Raji (cell line): ENCODE measurements around the gene SPACA7.

Experiments
- POLR2A ChIP-seq: IDR thresholded peaks from 2 replicates; pipeline ENCODE4 v1.6.1; 2011; ENCODE audit warnings: low read depth, low read length, control low read depth; ENCODE audit not compliant: insufficient read depth

SPACA7 gene

GRCh38 chr13:112345826-112346172 lies 30.4 kb upstream of the SPACA7 start:
- no peak for TF ChIP-seq POLR2A

GRCh38 chr13:112346173-112346898 lies 29.8 kb upstream of the SPACA7 start:
- no peak for TF ChIP-seq POLR2A

DNA sequence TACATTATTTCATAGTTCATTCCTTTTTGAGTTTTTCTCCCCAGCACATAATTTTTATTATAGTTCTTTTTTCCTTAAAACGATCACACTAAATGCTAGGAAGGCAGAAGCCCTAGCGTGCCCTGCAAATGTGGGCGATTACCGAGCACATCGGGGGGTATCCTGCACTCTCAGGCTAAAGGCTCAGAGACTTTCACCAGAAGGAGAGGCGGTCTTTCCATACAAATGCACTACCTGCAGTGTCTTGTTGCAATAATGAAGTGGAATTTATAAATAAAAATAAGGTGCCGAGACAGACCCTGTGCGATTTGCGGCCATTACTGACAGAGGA lies 29.3 kb upstream of the SPACA7 start:
- no peak for TF ChIP-seq POLR2A

DNA sequence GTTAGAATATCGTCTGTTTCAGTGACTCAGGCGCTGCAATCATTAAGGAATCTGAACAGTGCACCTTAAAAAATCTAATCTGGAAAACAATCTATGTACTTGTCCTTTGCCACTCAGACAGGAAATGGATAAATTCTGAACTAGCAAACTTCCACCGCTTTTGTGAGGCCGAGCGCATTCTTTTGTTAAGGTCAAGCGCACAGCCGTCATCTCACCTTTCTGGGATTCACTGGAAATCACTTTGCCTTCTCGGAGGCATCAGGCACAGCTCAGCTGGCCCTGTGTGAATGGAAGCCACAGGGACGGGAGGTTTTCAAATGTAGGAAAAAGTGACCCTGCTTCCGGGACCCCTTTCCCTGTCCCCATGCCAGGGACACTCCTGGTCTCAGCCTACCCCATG lies 28.2 kb upstream of the SPACA7 start:
- TF ChIP-seq POLR2A: no peak

- no peak for TF ChIP-seq POLR2A
These were observed 27.4 kb upstream of the SPACA7 start for GRCh38 chr13:112348642-112349345.

GRCh38 chr13:112349681-112350080 lies 26.5 kb upstream of the SPACA7 start:
- TF ChIP-seq POLR2A: no peak

- no peak for TF ChIP-seq POLR2A
These were observed 25.9 kb upstream of the SPACA7 start for GRCh38 chr13:112350300-112350699.

- no peak for TF ChIP-seq POLR2A
These were observed 24.3 kb upstream of the SPACA7 start for GRCh38 chr13:112351825-112352224.

GRCh38 chr13:112353856-112354255 lies 22.3 kb upstream of the SPACA7 start:
- no peak for TF ChIP-seq POLR2A

- no peak for TF ChIP-seq POLR2A
These were observed 21.6 kb upstream of the SPACA7 start for GRCh38 chr13:112354330-112355273.

DNA sequence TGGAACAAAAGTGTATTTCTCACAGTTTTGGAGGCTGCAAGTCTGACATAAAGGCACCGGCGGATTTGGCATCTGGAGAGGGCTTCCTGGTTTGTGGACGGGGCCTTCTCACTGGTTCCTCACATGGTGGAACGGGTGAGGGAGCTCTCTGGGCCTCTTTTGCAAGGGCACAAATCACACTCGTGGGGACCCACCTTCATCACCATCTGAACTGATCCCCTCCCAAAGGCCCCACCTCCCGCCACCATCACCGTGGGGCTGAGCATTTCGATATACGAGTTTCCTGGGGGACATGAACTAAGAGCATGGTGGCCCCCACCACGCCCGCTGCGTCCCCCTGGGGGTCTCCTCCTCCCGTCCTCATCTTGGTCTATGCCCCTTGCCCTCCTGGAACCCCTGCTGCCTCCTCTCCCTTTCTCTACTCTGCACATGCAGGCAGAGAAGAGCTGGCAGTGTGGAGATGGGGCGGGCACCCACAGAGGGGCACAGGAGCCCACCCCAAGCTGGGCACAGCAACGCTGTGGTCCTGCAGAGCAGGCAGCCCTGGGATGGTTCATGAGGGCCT lies 20.8 kb upstream of the SPACA7 start:
- no peak for TF ChIP-seq POLR2A

- no peak for TF ChIP-seq POLR2A
These were observed 20.0 kb upstream of the SPACA7 start for GRCh38 chr13:112356190-112356589.

GRCh38 chr13:112358156-112358555 lies 18.0 kb upstream of the SPACA7 start:
- TF ChIP-seq POLR2A: no peak

GRCh38 chr13:112362021-112362420 lies 14.1 kb upstream of the SPACA7 start:
- no peak for TF ChIP-seq POLR2A

DNA sequence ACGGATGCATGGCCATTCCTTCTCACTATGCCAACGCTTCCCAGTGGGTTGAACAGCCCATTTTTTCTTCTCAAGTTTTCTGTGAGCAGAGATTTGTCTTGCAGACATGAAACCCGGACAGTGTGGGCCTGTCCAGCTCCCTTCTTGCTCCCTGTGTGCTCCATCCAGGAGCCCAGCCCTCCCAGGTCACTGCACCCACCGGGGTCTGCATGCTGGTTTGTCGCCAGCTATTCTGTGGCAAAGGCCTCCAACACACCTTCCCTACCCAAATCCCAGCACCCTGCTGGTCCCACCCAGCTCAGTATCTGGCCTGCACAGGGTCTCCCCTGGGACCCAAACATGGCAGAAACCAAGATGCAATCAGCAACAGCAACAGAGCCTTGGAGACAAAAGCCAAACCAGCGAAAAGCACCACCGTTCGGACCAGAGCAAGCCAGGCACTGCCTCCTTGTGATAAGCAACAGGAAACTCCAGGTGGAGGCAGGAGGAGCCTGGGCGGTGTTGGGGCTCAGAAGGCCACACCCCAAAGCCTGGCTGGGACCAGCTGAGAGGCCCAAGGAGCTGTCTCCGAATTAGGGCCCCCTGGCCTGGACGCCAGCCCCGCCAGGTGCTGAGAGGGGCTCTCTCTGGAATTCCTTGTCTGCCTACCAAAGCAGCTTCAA lies 12.2 kb upstream of the SPACA7 start:
- no peak for TF ChIP-seq POLR2A

DNA sequence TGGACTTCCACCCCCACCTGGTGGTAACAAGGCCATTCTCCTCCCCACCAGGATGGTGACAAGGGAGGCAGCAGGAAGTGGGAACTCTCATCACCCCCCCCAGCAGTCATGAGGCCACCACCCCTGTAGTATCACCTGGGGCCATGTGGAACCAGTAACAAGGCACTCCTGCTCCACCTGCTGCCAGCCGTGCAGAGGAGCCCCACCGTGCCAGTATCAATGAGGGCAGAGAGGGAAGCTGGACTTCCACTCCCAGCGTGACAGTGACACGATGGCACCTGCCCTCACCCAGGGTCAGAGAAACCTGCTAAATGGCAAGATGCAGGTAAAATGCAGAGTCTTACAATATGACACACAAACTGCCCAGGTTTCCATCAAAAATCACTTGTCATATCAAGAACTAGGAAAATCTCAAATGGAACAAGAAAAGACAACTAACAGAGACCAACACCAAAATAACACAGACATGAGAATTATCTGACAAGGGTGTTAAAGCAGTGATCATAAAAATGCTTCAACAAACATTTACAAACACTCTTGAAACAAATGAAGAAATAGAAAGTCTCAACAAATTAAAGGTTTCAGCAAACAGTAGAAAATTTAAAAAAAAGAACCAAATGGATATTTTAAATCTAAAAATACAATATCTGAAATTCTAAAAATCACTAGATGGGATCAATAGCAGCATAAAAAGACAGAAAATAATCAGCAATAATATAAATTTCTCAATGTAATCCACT lies 9.1 kb upstream of the SPACA7 start:
- TF ChIP-seq POLR2A: no peak
